ENCODE results near the gene UNC13D.

DNA sequence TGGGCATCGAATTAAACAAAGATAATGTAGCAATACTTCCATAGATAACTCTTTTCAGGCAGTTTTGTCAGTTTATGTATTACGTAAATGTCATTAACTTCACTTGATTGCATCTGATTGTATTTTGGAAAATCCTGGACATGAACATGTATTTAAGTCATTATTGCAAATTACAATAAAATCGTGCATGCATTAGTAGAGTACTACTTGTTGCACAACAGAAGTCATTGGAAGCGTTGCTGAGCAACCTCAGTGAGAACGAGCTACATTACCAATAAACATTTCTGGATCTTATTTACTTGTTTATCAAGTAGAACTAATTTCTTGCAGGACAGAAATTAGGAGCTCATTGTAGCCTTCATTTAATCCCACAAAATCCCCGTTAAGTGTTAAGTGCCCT, 53.0 kb downstream of the UNC13D start:
- no peak for TF ChIP-seq POLR2A (IDR thresholded peaks at IDR 0.05)
- TF ChIP-seq, protein P1, sequence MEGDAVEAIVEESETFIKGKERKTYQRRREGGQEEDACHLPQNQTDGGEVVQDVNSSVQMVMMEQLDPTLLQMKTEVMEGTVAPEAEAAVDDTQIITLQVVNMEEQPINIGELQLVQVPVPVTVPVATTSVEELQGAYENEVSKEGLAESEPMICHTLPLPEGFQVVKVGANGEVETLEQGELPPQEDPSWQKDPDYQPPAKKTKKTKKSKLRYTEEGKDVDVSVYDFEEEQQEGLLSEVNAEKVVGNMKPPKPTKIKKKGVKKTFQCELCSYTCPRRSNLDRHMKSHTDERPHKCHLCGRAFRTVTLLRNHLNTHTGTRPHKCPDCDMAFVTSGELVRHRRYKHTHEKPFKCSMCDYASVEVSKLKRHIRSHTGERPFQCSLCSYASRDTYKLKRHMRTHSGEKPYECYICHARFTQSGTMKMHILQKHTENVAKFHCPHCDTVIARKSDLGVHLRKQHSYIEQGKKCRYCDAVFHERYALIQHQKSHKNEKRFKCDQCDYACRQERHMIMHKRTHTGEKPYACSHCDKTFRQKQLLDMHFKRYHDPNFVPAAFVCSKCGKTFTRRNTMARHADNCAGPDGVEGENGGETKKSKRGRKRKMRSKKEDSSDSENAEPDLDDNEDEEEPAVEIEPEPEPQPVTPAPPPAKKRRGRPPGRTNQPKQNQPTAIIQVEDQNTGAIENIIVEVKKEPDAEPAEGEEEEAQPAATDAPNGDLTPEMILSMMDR (IDR thresholded peaks at IDR 0.05): no peak
